SIG-M5 treated with dmso at 0.1 percent for 504 hours (cell line): ENCODE measurements around the gene CAND2.
"Not testable (repeated sequence)": the region's sequence is repeated elsewhere in the genome, so short reads cannot be mapped to it uniquely, and the experiment has no call there.

ENCODE experiments used
- DNase-seq: peaks from one replicate; lab custom pipeline; 2025; ENCODE audit not compliant: unreplicated experiment; lab: John Stamatoyannopoulos, UW

CAND2 gene

GRCh38 chr3:12854565-12854964 is 58.1 kb downstream of the CAND2 start:
- no peak for DNase-seq

GRCh38 chr3:12856626-12857025 is 60.1 kb downstream of the CAND2 start:
- no peak for DNase-seq

GRCh38 chr3:12859840-12860239 is 63.4 kb downstream of the CAND2 start:
- DNase-seq: no peak

- no peak for DNase-seq
Measured at GRCh38 chr3:12861611-12862010, 65.1 kb downstream of the CAND2 start.

- DNase-seq: no peak
Measured at GRCh38 chr3:12862387-12862786, 65.9 kb downstream of the CAND2 start.

- no peak for DNase-seq
Measured at GRCh38 chr3:12865271-12865670, 68.8 kb downstream of the CAND2 start.

GRCh38 chr3:12866836-12867235 is 70.4 kb downstream of the CAND2 start:
- no peak for DNase-seq

GRCh38 chr3:12868039-12869034 is 71.9 kb downstream of the CAND2 start:
- DNase-seq: peak; percentile 77

GRCh38 chr3:12869035-12869621 is 72.6 kb downstream of the CAND2 start:
- DNase-seq: no peak

- DNase-seq: peak; percentile 67
Measured at GRCh38 chr3:12870942-12871341, 74.5 kb downstream of the CAND2 start.

GRCh38 chr3:12871404-12871983 is 75.0 kb downstream of the CAND2 start:
- no peak for DNase-seq

GRCh38 chr3:12875857-12876836 is 79.7 kb downstream of the CAND2 start:
- no peak for DNase-seq

GRCh38 chr3:12877040-12877439 is 80.6 kb downstream of the CAND2 start:
- DNase-seq: no peak

- DNase-seq: no peak
Measured at GRCh38 chr3:12878141-12878574, 81.7 kb downstream of the CAND2 start.

GRCh38 chr3:12878758-12879157 is 82.3 kb downstream of the CAND2 start:
- not testable (repeated sequence) for DNase-seq

- no peak for DNase-seq
Measured at GRCh38 chr3:12879191-12879815, 82.8 kb downstream of the CAND2 start.

GRCh38 chr3:12881858-12882257 is 85.4 kb downstream of the CAND2 start:
- not testable (repeated sequence) for DNase-seq

GRCh38 chr3:12882336-12883310 is 86.1 kb downstream of the CAND2 start:
- no peak for DNase-seq

GRCh38 chr3:12884186-12884680 is 87.8 kb downstream of the CAND2 start:
- DNase-seq: no peak
